IPS-20b (cell line): Measurements from ENCODE around the gene KLF4.
A peak's percentile ranks its signal among the peaks of the same experiment; 100 is the strongest.

Experiments
- H3K27ac ChIP-seq: one replicate; pipeline ENCODE4 v1.5.1; 2013; ENCODE audit warnings: low read length
- H3K27me3 ChIP-seq: 2 replicates; pipeline ENCODE4 v1.6.1; 2013; ENCODE audit warnings: mild to moderate bottlenecking, low read length, inconsistent platforms; ENCODE audit not compliant: insufficient read depth
- H3K36me3 ChIP-seq: 2 replicates; pipeline ENCODE4 v1.6.1; 2013; ENCODE audit warnings: low read depth, mild to moderate bottlenecking, inconsistent platforms, low read length, moderate library complexity; ENCODE audit not compliant: insufficient read depth
- H3K4me1 ChIP-seq: 2 replicates; pipeline ENCODE4 v1.6.1; 2013; ENCODE audit warnings: mild to moderate bottlenecking, control low read depth, inconsistent platforms, low read length, moderate library complexity; ENCODE audit not compliant: insufficient read depth
- H3K4me3 ChIP-seq: 2 replicates; pipeline ENCODE4 v1.5.1; 2013; ENCODE audit warnings: mild to moderate bottlenecking, low read length, inconsistent platforms
- H3K9ac ChIP-seq: 2 replicates; pipeline ENCODE4 v1.6.1; 2013; ENCODE audit warnings: low read depth, mild to moderate bottlenecking, inconsistent platforms, low read length, moderate library complexity
- H3K9me3 ChIP-seq: 2 replicates; pipeline ENCODE4 v1.6.1; 2013; ENCODE audit warnings: mild to moderate bottlenecking, low read depth, low read length, inconsistent platforms; ENCODE audit not compliant: insufficient read depth

KLF4 gene

DNA sequence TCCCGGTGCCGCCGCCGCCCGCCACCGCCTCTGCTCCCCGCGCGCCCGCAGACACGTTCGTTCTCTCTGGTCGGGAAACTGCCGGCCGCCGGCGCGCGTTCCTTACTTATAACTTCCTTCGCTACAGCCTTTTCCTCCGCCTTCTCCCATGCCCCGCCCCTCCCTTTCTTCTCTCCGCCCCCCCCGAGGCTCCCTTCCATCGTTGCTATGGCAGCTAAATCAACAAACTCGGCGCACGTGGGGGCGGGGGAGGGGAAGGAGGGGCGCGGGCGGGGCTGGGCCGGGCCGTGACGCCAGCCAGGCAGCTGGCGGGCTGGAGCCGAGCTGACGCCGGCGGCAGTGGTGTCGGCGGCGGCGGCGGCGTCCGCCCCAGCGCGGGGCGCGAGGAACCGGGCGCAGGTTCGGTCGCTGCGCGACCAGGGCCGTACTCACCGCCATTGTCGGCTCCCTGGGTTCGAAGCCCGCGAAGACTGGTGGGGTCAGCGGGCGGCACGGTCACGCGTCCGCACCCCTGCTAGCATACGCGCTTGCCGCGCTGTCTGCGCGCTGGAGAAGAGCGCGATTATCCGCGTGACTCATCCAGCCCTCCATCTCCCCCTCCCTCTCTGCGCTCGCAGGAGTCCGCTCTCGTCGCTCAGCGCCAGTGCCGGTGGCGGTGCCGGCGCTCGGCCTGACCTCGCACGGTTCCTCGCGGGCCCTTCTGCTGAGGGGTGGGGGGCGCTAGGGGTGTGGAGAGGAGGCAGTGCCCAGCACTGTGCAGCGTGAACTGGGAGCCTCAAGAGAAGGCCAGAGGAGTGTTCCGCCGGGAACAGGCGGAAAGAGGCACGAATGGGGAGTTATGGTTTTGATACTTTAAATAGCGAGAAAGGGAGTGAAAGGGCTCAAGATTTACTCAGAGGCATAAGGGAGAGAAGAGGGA is at the start of gene KLF4:
KLF4 (minus strand) TSS at position 83 of the 919 bp plus-strand sequence. CDS start 597 bp downstream, outside the sequence.
- peaks cover 17% of the 10 kb centered on the region for H3K9me3 ChIP-seq
- H3K27ac ChIP-seq, result no peak within 1 kb of the TSS
- peaks cover 76% of the 10 kb centered on the region for H3K27me3 ChIP-seq
- H3K36me3 ChIP-seq, result peaks cover 3% of the 10 kb centered on the region; the same call in 1 of the 2 replicates
- peak within 1 kb of the TSS; percentile 50; the same call in 1 of the 2 replicates for H3K9ac ChIP-seq
- peaks cover 5% of the 10 kb centered on the region; the same call in 1 of the 2 replicates for H3K4me1 ChIP-seq
- H3K4me3 ChIP-seq, result peak within 1 kb of the TSS; percentile 84

DNA sequence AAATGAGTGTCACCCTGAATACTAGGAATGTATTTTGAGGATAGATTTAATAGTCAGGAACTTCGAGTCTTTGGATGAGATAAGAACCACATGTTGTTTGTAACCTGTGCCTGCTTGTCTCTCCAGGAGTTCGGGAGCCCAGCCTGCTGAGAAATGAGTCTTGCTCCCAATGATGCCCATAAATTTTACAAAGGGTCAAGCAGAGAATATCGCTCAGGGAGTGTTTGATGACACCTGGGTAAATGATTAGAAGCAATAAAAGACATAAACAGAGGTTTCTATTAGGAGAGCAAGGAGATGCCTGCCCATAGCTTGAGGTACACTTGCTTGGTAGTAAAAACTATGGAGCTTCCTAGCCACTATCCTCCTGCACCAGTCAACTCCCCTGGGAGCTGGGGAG is 46.9 kb upstream of the KLF4 start:
- Histone ChIP-seq H3K4me3 (no peak overlapping the region), H3K27ac (no peak overlapping the region), H3K4me1 (peaks cover 10% of the 10 kb centered on the region), H3K9ac (no peak overlapping the region), H3K36me3 (no peaks in the 10 kb centered on the region), H3K9me3 (no peaks in the 10 kb centered on the region), H3K27me3 (no peaks in the 10 kb centered on the region)

DNA sequence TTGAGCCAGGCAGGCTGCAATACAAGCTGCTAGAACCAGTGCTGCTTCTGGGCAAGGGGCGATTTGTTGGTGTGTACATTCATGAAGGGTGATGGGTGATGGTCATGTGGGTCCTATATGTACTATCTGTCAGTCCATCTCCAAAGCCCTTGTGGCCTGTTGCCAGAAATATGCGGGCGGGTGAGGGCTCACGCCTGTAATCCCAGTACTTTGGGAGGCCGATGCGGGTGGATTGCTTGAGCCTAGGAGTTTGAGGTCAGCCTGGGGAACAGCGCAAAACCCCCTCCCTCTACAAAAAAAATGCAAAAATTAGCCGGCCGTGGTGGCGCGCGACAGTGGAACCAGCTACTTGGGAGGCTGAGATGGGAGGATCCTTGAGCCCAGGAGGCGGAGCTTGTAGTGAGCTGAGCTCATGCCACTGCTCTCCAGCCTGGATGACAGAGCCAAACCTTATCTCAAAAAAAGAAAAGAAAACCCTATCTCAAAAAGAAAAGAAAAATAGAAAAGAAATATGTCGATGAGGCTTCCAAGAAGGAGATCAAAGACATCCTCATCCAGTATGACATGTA is 45.0 kb upstream of the KLF4 start:
- Histone ChIP-seq H3K27ac (no peak overlapping the region), H3K9me3 (no peaks in the 10 kb centered on the region), H3K9ac (no peak overlapping the region), H3K36me3 (no peaks in the 10 kb centered on the region), H3K27me3 (no peaks in the 10 kb centered on the region), H3K4me3 (no peak overlapping the region), H3K4me1 (peaks cover 5% of the 10 kb centered on the region; the same call in 1 of the 2 replicates)

DNA sequence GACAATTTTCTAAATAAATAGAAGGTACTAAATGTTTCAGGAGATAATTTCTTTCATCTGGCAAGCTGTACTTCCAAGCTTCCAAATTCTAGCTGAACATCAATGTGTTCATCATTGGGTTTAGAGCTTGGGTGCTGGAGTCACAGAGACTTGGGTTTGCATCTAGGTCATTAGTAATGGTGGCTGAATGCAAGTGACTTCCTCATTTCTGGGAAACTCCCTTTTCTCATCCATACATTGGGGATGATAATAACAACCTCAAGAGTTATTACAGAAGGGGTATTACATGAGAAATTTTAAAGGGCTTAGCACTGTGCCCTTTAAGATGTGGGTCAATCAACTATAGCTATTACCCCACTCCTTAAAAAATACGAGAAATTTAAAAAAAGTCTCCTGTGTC is 41.1 kb upstream of the KLF4 start:
- Histone ChIP-seq H3K4me3 (no peak overlapping the region), H3K27me3 (no peaks in the 10 kb centered on the region), H3K36me3 (no peaks in the 10 kb centered on the region), H3K9ac (no peak overlapping the region), H3K27ac (no peak overlapping the region), H3K4me1 (no peaks in the 10 kb centered on the region), H3K9me3 (no peaks in the 10 kb centered on the region)

DNA sequence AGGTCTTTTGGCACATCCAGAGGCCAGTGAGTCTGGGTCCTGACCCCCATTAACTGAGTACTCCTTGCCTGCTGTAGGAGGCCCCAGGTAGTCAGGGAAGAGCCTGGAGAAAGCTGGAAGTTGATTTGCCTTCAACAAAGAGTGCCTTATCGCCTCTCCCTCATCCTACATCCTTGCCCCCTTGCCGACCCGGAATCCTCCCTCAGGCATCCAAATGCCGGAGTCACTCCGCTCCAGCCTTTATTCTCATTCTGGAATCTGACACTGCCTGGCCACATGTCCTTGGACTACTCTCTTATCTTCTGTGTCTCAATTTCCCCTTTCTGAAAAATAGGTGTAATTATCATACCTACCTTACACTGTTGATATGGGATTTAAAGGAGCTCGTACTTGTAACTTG is 39.1 kb upstream of the KLF4 start:
- Histone ChIP-seq H3K36me3 (no peaks in the 10 kb centered on the region), H3K9me3 (no peaks in the 10 kb centered on the region), H3K9ac (no peak overlapping the region), H3K27ac (no peak overlapping the region), H3K4me1 (no peaks in the 10 kb centered on the region), H3K27me3 (no peaks in the 10 kb centered on the region), H3K4me3 (no peak overlapping the region)

DNA sequence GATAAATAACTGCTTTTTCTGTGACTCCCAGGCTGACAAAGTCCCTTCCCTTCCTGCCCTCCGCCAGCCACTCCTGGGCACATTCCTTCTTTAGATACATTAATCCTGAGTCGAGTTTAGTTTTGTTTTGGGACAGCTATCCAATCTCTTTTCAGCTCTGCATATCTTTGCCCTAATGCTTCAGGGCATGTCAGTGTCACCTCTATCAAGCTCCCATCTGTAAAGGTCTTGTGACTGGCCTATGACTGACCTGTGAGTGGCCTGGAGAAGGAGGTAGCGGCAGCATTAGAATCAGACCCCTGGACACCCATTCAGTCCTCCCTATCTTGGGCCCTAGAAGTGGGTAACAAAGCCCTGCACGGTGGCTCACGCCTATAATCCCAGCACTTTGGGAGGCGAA is 34.0 kb upstream of the KLF4 start:
- Histone ChIP-seq H3K36me3 (no peaks in the 10 kb centered on the region), H3K27ac (no peak overlapping the region), H3K9me3 (no peaks in the 10 kb centered on the region), H3K4me3 (no peak overlapping the region), H3K9ac (no peak overlapping the region), H3K27me3 (no peaks in the 10 kb centered on the region), H3K4me1 (no peaks in the 10 kb centered on the region)

DNA sequence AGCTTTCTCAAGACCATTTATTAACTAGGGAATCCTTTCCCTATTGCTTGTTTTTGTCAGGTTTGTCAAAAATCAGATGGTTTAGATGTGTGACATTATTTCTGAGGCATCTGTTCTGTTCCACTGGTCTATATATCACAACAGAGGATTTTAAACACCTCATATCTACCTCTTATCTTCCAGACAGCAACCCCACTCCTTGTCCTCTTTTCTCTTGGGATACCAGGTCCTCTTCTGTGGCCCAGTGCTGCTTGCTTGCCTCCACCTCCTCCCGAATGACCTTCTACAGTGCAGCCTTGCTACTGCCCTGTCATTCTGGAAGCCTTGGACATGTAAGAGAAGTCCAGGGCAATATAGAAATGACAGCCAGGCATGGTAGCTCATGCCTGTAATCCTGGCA is 30.6 kb upstream of the KLF4 start:
- Histone ChIP-seq H3K27ac (no peak overlapping the region), H3K9me3 (no peaks in the 10 kb centered on the region), H3K36me3 (no peaks in the 10 kb centered on the region), H3K9ac (no peak overlapping the region), H3K4me3 (no peak overlapping the region), H3K27me3 (no peaks in the 10 kb centered on the region), H3K4me1 (no peaks in the 10 kb centered on the region)

DNA sequence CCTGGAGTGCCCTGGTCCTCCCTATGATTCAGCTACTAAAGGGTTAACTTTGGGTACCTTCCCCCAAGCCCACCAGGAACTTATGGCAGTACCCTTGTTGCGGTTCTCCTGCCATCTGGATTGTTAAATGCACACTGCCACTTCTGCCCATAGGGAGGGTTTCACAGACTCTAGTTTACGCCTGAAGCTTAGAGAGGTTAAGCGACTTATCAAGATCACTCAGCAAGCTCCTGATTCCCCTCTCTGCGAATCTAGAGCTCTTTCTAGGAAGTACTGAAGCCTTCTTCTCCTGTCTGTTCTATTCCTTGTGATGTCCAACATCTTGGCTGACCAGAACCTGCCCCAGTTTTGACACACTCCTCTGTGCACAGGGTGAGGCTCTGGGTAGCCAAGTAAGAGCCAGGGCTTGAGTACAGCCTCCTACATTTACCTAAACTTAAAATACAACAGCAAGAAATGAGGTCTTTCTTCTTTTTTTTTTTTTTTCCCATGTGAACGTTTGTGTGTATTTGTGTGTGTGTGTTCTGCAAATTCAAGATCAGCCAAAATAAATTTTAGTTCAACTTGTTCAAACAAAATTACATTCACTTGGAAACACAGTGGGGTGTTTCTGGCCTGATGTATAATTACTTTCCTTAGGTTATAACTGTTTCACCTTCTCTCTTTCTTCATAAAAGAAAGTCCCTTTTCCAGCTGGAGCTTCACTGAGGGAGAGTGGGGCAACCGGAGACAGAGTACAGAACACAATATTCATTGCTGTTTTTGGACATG is 28.7 kb upstream of the KLF4 start:
- no peaks in the 10 kb centered on the region for H3K4me1 ChIP-seq

DNA sequence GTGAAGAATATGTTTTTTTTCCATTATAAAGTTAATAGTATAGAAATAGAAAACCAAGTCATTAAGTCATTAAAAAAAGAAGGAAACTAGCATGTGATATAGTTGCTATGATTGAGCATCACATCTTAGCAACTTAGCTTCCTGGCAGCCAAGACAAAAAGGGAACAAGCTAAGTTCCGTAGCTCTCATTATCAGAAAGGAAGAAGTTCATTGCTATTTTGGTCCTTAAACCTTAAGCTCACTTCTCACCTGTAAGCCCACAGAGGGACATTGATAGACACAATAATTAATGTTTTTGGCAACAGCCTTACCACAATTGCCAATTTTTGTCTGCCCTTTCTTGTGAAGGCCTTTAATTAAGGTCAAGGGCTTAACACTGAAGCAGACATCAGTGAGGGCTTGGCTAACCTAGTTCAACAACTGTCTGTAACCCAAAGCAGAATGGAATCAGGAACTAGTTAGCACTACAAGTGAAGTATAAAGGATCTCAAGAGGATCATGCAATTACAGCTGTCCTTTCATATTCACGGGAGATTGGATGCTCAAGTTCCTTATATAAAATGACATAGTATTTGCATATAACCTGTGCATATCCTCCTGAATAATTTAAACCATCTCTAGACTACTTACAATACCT is 24.0 kb upstream of the KLF4 start:
- Histone ChIP-seq H3K9ac (no peak overlapping the region), H3K4me3 (no peak overlapping the region), H3K27me3 (no peaks in the 10 kb centered on the region), H3K9me3 (no peaks in the 10 kb centered on the region), H3K27ac (no peak overlapping the region), H3K36me3 (no peaks in the 10 kb centered on the region), H3K4me1 (no peaks in the 10 kb centered on the region)

More for the DNA sequence above, 28.7 kb upstream of the KLF4 start:
- no peak overlapping the region for H3K9ac ChIP-seq
- H3K4me3 ChIP-seq, result no peak overlapping the region
- H3K27me3 ChIP-seq, result no peaks in the 10 kb centered on the region
- no peaks in the 10 kb centered on the region for H3K36me3 ChIP-seq
- H3K9me3 ChIP-seq, result no peaks in the 10 kb centered on the region
- no peak overlapping the region for H3K27ac ChIP-seq

DNA sequence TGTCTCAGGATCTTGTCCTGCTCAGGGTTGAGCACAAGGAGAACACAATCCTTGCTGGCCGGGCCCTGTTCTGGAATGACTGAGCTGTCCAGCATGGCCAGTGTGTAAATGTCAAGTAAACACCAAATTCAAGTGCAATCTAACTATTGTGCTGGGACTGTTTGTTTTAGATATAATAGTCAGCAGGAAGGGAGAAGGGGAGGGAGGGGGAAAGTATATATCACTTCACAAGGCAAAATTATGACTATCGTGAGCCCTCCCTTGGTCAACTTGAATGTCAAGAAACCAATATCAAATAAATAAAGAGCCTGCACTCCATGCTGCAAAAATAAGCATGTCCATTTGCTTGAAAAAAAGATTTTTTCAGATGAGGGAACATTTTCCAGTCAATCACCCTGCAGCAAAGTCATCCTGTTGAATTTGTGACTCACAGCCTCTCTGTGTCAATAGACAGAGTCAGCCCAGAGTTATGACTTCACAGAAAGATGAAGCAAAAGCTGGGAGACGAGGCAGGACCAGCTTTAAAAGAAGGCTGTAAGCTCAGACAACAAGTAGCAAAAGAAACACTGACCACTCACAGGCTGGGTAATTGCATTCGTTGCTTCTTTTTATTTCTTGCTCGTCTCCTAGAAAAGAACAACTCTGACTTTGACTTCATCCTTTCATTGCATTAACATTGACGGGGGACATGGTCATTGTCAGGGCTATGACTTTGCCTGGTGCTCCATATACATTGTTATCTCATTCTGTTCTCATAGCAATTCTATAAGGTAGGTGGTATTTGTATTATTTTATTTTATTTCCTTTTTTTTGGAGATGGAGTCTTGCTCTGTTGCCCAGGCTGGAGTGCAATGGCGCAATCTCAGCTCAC is 15.3 kb upstream of the KLF4 start:
- no peak overlapping the region for H3K27ac ChIP-seq
- H3K36me3 ChIP-seq, result no peaks in the 10 kb centered on the region
- no peak overlapping the region for H3K9ac ChIP-seq
- no peaks in the 10 kb centered on the region for H3K9me3 ChIP-seq
- H3K27me3 ChIP-seq, result no peaks in the 10 kb centered on the region
- no peak overlapping the region for H3K4me3 ChIP-seq
- no peaks in the 10 kb centered on the region for H3K4me1 ChIP-seq

DNA sequence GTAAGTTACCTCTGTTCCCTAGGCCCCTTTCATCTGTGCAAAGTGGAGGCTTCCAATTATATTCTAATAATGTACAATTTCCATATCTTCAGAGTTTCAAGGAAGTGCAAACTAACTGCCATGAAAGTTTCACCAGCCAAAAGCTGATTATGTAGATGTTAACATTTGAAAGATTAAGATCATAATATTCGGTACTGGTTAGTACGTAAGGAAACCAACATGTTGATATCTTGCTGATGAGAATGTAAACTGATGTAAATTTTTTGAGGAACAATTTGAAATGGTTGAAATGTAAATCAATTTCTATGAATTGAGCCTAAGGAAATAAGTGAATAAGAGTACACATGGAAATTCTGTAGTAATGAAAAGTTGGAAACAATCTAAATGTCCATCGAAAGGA is 12.9 kb upstream of the KLF4 start:
- H3K9ac ChIP-seq, result no peak overlapping the region
- no peaks in the 10 kb centered on the region for H3K27me3 ChIP-seq
- H3K27ac ChIP-seq, result no peak overlapping the region
- H3K4me1 ChIP-seq, result peaks cover 6% of the 10 kb centered on the region
- H3K36me3 ChIP-seq, result no peaks in the 10 kb centered on the region
- H3K9me3 ChIP-seq, result no peaks in the 10 kb centered on the region
- no peak overlapping the region for H3K4me3 ChIP-seq
